GM19397 (cell line): Measurements from ENCODE around the gene ANKRD33B.

Experiments used
- ATAC-seq: cut with Tn5 transposase; IDR thresholded peaks from one replicate; pipeline ENCODE4 v1.9.1; 2021; ENCODE audit warnings: mild to moderate bottlenecking, moderate library complexity; ENCODE audit not compliant: unreplicated experiment

Gene ANKRD33B

GRCh38 chr5:10688651-10689171 lies 124.8 kb downstream of the ANKRD33B start:
- ATAC-seq: no peak

DNA sequence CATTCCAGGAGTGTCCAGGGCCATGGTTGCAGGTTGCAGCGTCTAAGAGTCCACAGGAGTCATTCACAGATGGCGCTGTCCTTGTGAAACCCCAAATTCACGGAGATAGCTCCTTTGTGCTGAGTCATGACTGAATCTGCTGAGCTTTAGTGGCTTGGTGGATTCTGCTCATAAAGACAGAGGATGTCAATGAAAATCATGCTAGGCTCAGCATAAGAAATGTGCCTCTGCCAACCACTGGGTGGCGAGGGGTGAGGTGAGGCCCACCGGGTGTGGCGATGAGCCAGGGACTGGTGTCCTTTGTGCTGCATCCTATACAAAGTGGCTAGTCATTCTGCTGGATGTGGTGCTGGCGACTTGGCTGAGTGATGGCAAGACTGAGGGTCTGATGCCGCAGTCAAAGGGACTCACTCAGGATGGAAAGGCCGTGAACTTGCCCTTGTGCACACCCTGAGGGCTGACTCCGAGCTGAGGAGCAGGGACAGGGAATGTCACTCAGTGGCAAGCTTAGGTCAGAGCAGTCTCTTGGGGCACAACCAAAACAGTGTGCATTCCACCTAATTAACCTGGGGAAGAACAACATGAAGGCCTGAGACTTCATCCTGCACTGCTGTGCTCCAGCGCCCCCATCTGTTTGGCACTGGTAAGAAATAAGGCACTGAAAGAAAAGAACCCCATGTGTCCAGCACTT lies 125.7 kb downstream of the ANKRD33B start:
- no peak for ATAC-seq

GRCh38 chr5:10690460-10691440 lies 126.9 kb downstream of the ANKRD33B start:
- no peak for ATAC-seq

GRCh38 chr5:10691826-10692785 lies 128.2 kb downstream of the ANKRD33B start:
- ATAC-seq: no peak

DNA sequence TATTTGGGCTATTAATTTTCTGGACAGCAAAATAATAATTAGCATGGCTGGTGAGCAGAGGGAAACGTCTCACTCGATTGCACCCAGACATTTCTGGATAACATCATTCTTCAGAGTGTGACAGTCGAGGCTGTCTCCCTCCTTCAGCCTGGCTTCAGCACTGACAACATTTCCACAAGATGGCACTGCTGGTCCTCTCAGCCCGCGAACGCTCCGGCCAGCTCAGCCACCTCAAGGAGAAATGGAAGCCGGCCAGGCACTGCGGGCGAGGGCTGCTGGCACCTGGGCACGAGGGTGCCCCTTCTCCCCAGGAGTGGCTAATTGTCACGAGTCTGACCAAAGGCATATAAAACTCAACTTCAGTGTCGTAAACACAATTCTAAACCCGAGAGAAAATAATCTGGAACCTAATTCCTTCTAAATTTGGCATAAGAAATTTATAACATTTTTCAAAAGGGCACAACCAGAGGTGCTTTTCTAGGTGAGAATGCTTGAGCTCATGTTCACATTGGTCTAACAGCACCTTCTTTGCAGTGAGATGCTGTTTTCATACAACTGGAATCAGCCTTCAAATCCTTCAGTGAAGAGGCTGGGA lies 131.3 kb downstream of the ANKRD33B start:
- ATAC-seq: no peak

DNA sequence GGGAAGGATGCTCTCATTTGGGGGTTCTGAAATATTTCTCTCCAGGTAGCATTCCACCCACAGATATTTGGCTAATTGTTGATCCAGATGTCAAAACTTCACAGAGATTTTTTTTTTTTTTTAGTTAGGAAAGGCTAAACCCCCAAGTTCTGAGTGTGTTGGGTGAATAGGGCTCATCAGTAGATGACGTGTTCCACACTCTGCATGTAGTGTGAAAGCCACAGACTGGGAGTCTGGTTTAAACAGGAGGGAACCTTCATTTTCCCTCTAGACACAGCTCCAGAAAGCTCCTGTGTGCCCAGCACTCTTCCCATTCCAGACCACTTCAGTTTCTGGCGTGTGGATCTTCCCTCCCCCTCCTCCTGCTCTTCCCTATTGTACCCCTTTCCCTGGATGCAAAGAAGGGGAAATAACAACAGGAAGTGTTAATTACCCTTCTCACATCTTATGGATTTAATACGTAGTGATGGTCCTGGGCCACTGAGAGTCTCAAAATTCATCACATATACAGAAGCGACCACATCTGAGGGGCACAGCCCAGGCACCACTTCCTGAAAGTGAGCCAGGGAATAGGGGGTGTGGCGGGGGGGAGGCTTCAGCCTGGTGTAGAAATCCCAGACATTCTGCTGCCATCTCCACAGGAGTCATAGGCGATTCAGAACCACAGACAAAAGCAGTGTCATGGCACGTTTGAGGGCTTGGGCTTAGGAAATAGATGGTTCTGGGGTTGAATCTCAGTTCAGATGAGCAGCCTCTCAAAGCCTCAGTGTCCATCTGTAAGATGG lies 132.1 kb downstream of the ANKRD33B start:
- no peak for ATAC-seq

DNA sequence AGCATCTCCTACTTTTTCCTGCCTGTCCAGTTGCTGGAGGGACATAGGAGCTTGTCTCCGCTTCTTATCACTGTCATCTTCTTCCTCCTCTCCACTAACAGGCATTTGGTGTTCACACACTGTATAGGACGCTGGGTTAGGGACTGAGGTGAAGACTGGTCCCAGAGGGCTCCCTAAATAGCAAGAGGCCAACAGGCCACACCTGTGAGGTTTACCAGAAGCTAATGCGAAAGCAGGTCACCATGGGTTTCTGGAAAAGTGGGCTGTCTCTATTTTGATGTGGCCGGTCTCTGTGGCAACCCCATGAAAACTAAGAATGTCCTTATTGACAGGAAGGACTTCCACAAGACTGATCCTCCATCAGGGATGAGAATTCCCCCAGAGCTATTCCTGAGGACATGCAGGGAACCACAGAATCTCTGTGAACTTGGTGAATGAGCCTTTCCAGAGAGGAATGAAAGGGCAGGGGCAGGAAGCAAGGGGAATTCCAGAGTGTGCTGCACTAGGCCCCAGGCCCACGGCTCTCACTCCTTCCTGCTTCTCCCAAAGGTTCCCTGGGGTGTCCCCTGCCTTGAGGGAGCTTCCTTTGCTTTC lies 135.5 kb downstream of the ANKRD33B start:
- ATAC-seq: peak; percentile 38

GRCh38 chr5:10699987-10700386 lies 136.1 kb downstream of the ANKRD33B start:
- ATAC-seq: peak; percentile 62

- ATAC-seq: peak; percentile 3
Observed at GRCh38 chr5:10700516-10700915, 136.6 kb downstream of the ANKRD33B start.

GRCh38 chr5:10701567-10702039 lies 137.7 kb downstream of the ANKRD33B start:
- ATAC-seq: no peak

DNA sequence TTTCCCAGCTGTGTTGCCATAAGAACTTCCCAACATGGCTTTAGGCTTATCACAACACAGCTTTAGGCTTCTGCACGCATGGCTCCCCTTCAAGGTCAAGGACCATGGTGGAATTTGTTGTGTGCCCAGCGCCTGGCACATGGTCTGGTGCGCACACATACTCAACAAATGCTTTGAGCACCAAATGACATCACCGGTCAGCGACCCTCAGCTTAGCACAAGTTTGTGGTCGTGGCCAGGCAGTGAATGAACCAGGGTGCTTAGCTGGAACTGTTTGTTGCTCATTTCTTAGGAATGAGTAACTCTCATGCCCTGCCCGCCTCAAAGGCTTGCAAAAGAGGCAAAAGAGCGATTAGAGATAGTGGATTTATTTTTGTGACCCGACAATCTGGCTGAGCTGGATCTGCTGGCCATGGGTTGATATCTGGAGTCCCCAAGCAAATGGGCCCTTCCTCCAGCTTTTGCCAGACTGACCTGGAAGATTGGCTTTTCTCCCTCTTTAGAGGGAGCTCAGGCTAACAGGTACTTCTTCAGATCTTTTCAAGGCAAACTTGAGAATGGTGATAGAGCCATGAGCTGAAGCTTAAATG lies 138.3 kb downstream of the ANKRD33B start:
- ATAC-seq: no peak

- ATAC-seq: no peak
Observed at GRCh38 chr5:10702911-10703491, 139.1 kb downstream of the ANKRD33B start.

GRCh38 chr5:10703676-10704075 lies 139.8 kb downstream of the ANKRD33B start:
- no peak for ATAC-seq

GRCh38 chr5:10704949-10705621 lies 141.2 kb downstream of the ANKRD33B start:
- no peak for ATAC-seq

GRCh38 chr5:10705747-10706146 lies 141.9 kb downstream of the ANKRD33B start:
- ATAC-seq: no peak

DNA sequence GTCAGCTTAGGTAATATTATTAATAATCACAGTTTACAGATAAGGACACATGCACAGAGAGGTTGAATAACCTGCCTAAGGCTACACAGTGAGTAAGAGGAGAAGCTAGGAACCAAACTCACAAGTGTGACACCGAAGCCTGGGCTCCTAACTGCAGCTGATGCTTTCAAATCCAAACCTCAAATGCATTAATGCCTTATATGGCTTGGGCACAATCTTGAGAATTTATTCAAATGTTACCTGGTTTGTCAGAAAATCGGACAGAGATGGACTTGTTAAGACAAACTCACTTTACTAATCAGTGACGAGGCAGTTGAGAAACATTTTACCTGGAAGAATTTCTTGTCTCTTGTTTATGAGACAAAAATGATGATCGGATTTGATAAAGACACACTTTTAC lies 142.5 kb downstream of the ANKRD33B start:
- no peak for ATAC-seq
